Measurements from ENCODE around the gene C11orf21. TPM values are rescaled to one million over a fixed set of nuclear protein-coding genes. Genes with fewer than 3 reads are reported as not detected.
A peak's percentile ranks its signal among the peaks of the same experiment; 100 is the strongest.
"Not testable (repeated sequence)": the region's sequence is repeated elsewhere in the genome, so short reads cannot be mapped to it uniquely, and the experiment has no call there.

C11orf21 gene
- total RNA-seq, 1 donor from 2014 or later: 12.1 TPM

GRCh38 chr11:2345050-2345449 lies 43.3 kb upstream of the C11orf21 start:
- H3K4me3 ChIP-seq: no peak overlapping the region
- DNase-seq (no peak), ATAC-seq (no peak)
- no peaks in the 10 kb centered on the region for H3K36me3 ChIP-seq
- no peaks in the 10 kb centered on the region for H3K4me1 ChIP-seq
- no peak overlapping the region for H3K27ac ChIP-seq
- intact Hi-C loops (cut with DNase I): no loop called here
- no peaks in the 10 kb centered on the region for H3K27me3 ChIP-seq (ENCODE audit: low read depth)
- TF ChIP-seq CTCF (IDR thresholded peaks at IDR 0.05): no peak
- H3K9me3 ChIP-seq: peaks cover 6% of the 10 kb centered on the region

- H3K27me3 ChIP-seq (ENCODE audit: low read depth): no peaks in the 10 kb centered on the region
- no peak for DNase-seq
- no peak overlapping the region for H3K4me3 ChIP-seq
- no peak overlapping the region for H3K27ac ChIP-seq
- no peaks in the 10 kb centered on the region for H3K4me1 ChIP-seq
- H3K9me3 ChIP-seq: no peaks in the 10 kb centered on the region
- H3K36me3 ChIP-seq: no peaks in the 10 kb centered on the region
- ATAC-seq: no peak
- no peak for TF ChIP-seq CTCF (IDR thresholded peaks at IDR 0.05)
- intact Hi-C loops (cut with DNase I): no loop called here
Observed at GRCh38 chr11:2343502-2343901, 41.8 kb upstream of the C11orf21 start.

- H3K4me1 ChIP-seq: no peaks in the 10 kb centered on the region
- H3K27ac ChIP-seq: no peak overlapping the region
- no peak overlapping the region for H3K4me3 ChIP-seq
- no peaks in the 10 kb centered on the region for H3K36me3 ChIP-seq
- no peak for TF ChIP-seq CTCF (IDR thresholded peaks at IDR 0.05)
- intact Hi-C loops (cut with DNase I): no loop called here
- no peaks in the 10 kb centered on the region for H3K9me3 ChIP-seq
- no peaks in the 10 kb centered on the region for H3K27me3 ChIP-seq (ENCODE audit: low read depth)
- DNase-seq: no peak
- no peak for ATAC-seq
Observed at GRCh38 chr11:2342981-2343380, 41.3 kb upstream of the C11orf21 start.

GRCh38 chr11:2342557-2342956 lies 40.8 kb upstream of the C11orf21 start:
- Histone ChIP-seq H3K4me3 (no peak overlapping the region), H3K27me3 (ENCODE audit: low read depth) (no peaks in the 10 kb centered on the region), H3K4me1 (no peaks in the 10 kb centered on the region), H3K9me3 (no peaks in the 10 kb centered on the region), H3K36me3 (no peaks in the 10 kb centered on the region), H3K27ac (no peak overlapping the region)
- DNase-seq: no peak
- intact Hi-C loops (cut with DNase I): no loop called here
- no peak for TF ChIP-seq CTCF (IDR thresholded peaks at IDR 0.05)
- ATAC-seq: no peak

- H3K27me3 ChIP-seq (ENCODE audit: low read depth); H3K4me3 ChIP-seq; ATAC-seq; H3K4me1 ChIP-seq; H3K27ac ChIP-seq; intact Hi-C loops (cut with DNase I); H3K9me3 ChIP-seq; DNase-seq; H3K36me3 ChIP-seq: not testable (repeated sequence)
Observed at GRCh38 chr11:2338760-2339159, 37.0 kb upstream of the C11orf21 start.

- H3K9me3 ChIP-seq; H3K27ac ChIP-seq; DNase-seq; H3K4me3 ChIP-seq; H3K4me1 ChIP-seq; H3K36me3 ChIP-seq; H3K27me3 ChIP-seq (ENCODE audit: low read depth); intact Hi-C loops (cut with DNase I): not testable (repeated sequence)
- ATAC-seq: peak; percentile 67 to 87
Observed at GRCh38 chr11:2335286-2335685, 33.6 kb upstream of the C11orf21 start.

GRCh38 chr11:2333486-2334205 lies 31.9 kb upstream of the C11orf21 start:
- ATAC-seq: peak in 1 of 2 donors; percentile 58
- intact Hi-C loops (cut with DNase I); H3K4me1 ChIP-seq; H3K9me3 ChIP-seq; H3K36me3 ChIP-seq; H3K27ac ChIP-seq; H3K4me3 ChIP-seq; DNase-seq; H3K27me3 ChIP-seq (ENCODE audit: low read depth): not testable (repeated sequence)

- H3K4me1 ChIP-seq; ATAC-seq; H3K9me3 ChIP-seq; intact Hi-C loops (cut with DNase I); H3K36me3 ChIP-seq; DNase-seq; H3K4me3 ChIP-seq; H3K27me3 ChIP-seq (ENCODE audit: low read depth); H3K27ac ChIP-seq: not testable (repeated sequence)
Observed at GRCh38 chr11:2332569-2332968, 30.9 kb upstream of the C11orf21 start.

Measured in lower lobe of right lung (tissue), 2 donors.